Caco-2 (cell line): ENCODE data around the gene PPM1L. TPM values are rescaled to one million over a fixed set of nuclear protein-coding genes. Genes with fewer than 3 reads are reported as not detected.

Experiments used
- BruUV-seq: library from RNA; stranded (reverse); fragments of 400-500 nt; replicated peaks from 2 replicates; lab custom pipeline; 2021; lab: Mats Ljungman, UMichigan
- CTCF ChIA-PET: fragments of 300-600 bp; sonication (Branson Sonifier 250); formaldehyde crosslinking; loops from one replicate; lab custom pipeline; 2022; ENCODE audit warnings: antibody characterized with exemption; lab: Charles Lee
- POLR2A ChIA-PET: fragments of 300-600 bp; sonication (Branson Sonifier 250); formaldehyde crosslinking; loops from one replicate; lab custom pipeline; 2022; ENCODE audit warnings: antibody characterized with exemption; lab: Charles Lee
- DNase-seq, 2 experiments: peaks; one replicate each; pipeline versions ENCODE4 v3.0.0 to v3.0.0-alpha.2; 2020 to 2022
- H3K27me3 ChIP-seq: replicated peaks from 2 replicates; pipeline ENCODE4 v1.6.0; 2011; ENCODE audit warnings: low read length; ENCODE audit not compliant: control insufficient read depth, insufficient read depth
- H3K36me3 ChIP-seq: 2 replicates; pipeline ENCODE4 v1.5.1; 2011; ENCODE audit warnings: low read length; ENCODE audit not compliant: control insufficient read depth, insufficient read depth
- H3K4me1 ChIP-seq: fragments of 250-450 bp; sonication (Bioruptor Pico); 2 replicates; pipeline ENCODE4 v1.5.1; 2020; ENCODE audit warnings: mild to moderate bottlenecking
- H3K4me3 ChIP-seq: 2 replicates; pipeline ENCODE4 v1.5.1; 2011; ENCODE audit warnings: low read depth, mild to moderate bottlenecking, control low read depth, low read length
- H3K9me3 ChIP-seq: fragments of 250-450 bp; sonication (Bioruptor Pico); 2 replicates; pipeline ENCODE4 v1.5.1; 2020; ENCODE audit warnings: mild to moderate bottlenecking, moderate library complexity
- H3K27ac Mint-ChIP-seq: one replicate; pipeline ENCODE4 v1.8.0; 2022; ENCODE audit warnings: mixed read lengths; ENCODE audit not compliant: unreplicated experiment
- H3K27me3 Mint-ChIP-seq: one replicate; pipeline ENCODE4 v1.8.0; 2022; ENCODE audit warnings: mixed read lengths; ENCODE audit not compliant: insufficient read depth, unreplicated experiment
- H3K36me3 Mint-ChIP-seq: one replicate; pipeline ENCODE4 v1.8.0; 2022; ENCODE audit warnings: mild to moderate bottlenecking, mixed read lengths; ENCODE audit not compliant: insufficient read depth, unreplicated experiment
- H3K4me1 Mint-ChIP-seq: one replicate; pipeline ENCODE4 v1.8.0; 2022; ENCODE audit warnings: low read depth, mixed read lengths; ENCODE audit not compliant: unreplicated experiment
- H3K4me3 Mint-ChIP-seq: one replicate; pipeline ENCODE4 v1.8.0; 2022; ENCODE audit warnings: mild to moderate bottlenecking, moderate library complexity, mixed read lengths; ENCODE audit not compliant: unreplicated experiment
- H3K9me3 Mint-ChIP-seq: one replicate; pipeline ENCODE4 v1.8.0; 2022; ENCODE audit warnings: mixed read lengths; ENCODE audit not compliant: unreplicated experiment
- intact Hi-C: fragments of 100-400 bp; cut with micrococcal nuclease; formaldehyde crosslinking; loops from one replicate; pipeline ENCODE4 v1.10.0; 2022; ENCODE audit not compliant: unreplicated experiment
- total RNA-seq: library from RNA; stranded (reverse); gene quantifications from 2 replicates; pipeline ENCODE4 v1.2.3, GENCODE V29; 2022
- TF ChIP-seq, protein P1 (sequence below), 2 experiments: fragments of 200-600 bp in 1 of 2; IDR thresholded peaks; 1 replicate in 1 of 2; 2 replicates in 1 of 2; pipeline versions ENCODE4 v1.5.1 to v1.8.0; 2011 to 2022; ENCODE audit warnings: antibody characterized with exemption in 1 of 2, control low read depth in 1 of 2, inconsistent platforms in 1 of 2, low read depth in 1 of 2, low read length in 1 of 2, mild to moderate bottlenecking in 1 of 2, moderate library complexity in 1 of 2; ENCODE audit not compliant: insufficient read depth in 1 of 2, severe bottlenecking in 1 of 2, unreplicated experiment in 1 of 2

Gene PPM1L
- total RNA-seq, 1 experiment from 2014 or later: 2.0 TPM

DNA sequence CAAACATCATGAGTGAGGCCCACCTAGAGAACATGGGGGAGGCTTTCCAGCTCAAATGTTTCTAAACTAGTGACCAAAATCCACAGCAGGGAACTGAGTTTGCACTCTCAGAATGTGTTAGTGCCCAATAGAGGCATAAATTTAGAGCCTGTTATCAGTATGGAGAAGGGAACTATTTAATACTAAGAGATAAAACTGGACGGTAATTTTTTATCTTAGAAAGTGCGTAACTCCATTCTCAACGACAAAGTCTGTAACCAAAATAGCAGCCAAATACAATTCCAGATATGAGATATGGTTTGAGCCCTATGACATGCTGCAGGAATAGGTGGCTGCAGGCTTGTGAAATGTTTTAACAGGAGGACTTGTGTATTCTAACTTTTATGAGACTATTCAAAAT lies 345.6 kb downstream of the PPM1L start:
- TF ChIP-seq, protein P1, sequence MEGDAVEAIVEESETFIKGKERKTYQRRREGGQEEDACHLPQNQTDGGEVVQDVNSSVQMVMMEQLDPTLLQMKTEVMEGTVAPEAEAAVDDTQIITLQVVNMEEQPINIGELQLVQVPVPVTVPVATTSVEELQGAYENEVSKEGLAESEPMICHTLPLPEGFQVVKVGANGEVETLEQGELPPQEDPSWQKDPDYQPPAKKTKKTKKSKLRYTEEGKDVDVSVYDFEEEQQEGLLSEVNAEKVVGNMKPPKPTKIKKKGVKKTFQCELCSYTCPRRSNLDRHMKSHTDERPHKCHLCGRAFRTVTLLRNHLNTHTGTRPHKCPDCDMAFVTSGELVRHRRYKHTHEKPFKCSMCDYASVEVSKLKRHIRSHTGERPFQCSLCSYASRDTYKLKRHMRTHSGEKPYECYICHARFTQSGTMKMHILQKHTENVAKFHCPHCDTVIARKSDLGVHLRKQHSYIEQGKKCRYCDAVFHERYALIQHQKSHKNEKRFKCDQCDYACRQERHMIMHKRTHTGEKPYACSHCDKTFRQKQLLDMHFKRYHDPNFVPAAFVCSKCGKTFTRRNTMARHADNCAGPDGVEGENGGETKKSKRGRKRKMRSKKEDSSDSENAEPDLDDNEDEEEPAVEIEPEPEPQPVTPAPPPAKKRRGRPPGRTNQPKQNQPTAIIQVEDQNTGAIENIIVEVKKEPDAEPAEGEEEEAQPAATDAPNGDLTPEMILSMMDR (IDR thresholded peaks at IDR 0.05; ENCODE audit: insufficient read depth in 1 of 2, low read depth in 1 of 2, low read length in 1 of 2, severe bottlenecking in 1 of 2, unreplicated experiment in 1 of 2): no peak
- no peaks in the 10 kb centered on the region for H3K27me3 Mint-ChIP-seq
- POLR2A ChIA-PET: no interaction called here
- CTCF ChIA-PET: no interaction called here
- no peaks in the 10 kb centered on the region for H3K27me3 ChIP-seq
- H3K4me1 Mint-ChIP-seq: peaks cover 7% of the 10 kb centered on the region
- no peaks in the 10 kb centered on the region for H3K36me3 ChIP-seq
- peaks cover 13% of the 10 kb centered on the region for H3K36me3 Mint-ChIP-seq
- H3K4me3 ChIP-seq: no peak overlapping the region
- no peaks in the 10 kb centered on the region for H3K9me3 ChIP-seq
- H3K9me3 Mint-ChIP-seq: no peaks in the 10 kb centered on the region
- intact Hi-C loops: loop anchor here (2.0 to 10.0 kb wide), 3 partner anchors 121 to 537 kb away; partner anchors contain the start of genes KPNA4 and NMD3
- no peak for DNase-seq
- H3K4me3 Mint-ChIP-seq: no peak overlapping the region
- peak overlapping the region; percentile 77 for H3K27ac Mint-ChIP-seq
- BruUV-seq: no TSS peak
- H3K4me1 ChIP-seq: peaks cover 14% of the 10 kb centered on the region

DNA sequence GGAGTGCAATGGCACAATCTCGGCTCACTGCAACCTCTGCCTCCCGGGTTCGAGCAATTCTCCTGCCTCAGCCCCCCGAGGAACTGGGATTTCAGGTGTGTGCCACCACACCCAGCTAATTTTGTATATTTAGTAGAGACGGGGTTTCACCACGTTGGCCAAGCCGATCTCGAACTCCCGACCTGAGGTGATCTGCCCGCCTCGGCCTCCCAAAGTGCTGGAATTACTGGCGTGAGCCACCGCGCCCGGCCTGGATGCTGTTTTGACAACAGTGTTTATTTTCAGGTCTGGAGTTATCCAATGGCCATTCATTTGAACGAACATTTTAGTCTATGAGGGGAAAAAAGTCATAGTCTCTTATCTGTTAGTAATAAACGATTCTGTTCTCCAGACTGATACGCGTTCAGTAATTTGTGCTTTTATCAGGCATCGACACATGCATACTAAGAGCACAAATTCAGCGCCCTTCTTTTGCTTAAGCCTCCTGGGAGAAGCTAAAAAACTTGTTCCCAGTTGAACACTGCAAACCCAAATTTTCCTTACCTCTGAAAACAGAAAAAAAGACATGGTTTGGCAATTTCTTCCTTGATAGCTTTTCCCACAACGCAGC lies 347.9 kb downstream of the PPM1L start:
- TSS peak; percentile 39 for BruUV-seq
- intact Hi-C loops: loop anchor here (5.0 to 10.0 kb wide), 2 partner anchors 118 to 539 kb away; partner anchors contain the start of genes KPNA4 and NMD3

More for the DNA sequence above, 347.9 kb downstream of the PPM1L start:
- ChIA-PET CTCF (no interaction called here), POLR2A (no interaction called here)
- peaks cover 7% of the 10 kb centered on the region for H3K4me1 Mint-ChIP-seq
- Histone ChIP-seq H3K4me1 (peaks cover 19% of the 10 kb centered on the region), H3K4me3 (peak overlapping the region; percentile 68), H3K9me3 (no peaks in the 10 kb centered on the region), H3K27me3 (no peaks in the 10 kb centered on the region), H3K36me3 (no peaks in the 10 kb centered on the region)
- H3K4me3 Mint-ChIP-seq: peak overlapping the region; percentile 75
- TF ChIP-seq, protein P1 (IDR thresholded peaks at IDR 0.05; ENCODE audit: insufficient read depth in 1 of 2, low read depth in 1 of 2, low read length in 1 of 2, severe bottlenecking in 1 of 2, unreplicated experiment in 1 of 2): no peak
- H3K9me3 Mint-ChIP-seq: no peaks in the 10 kb centered on the region
- DNase-seq: no peak
- no peaks in the 10 kb centered on the region for H3K27me3 Mint-ChIP-seq
- H3K27ac Mint-ChIP-seq: peak overlapping the region; percentile 6
- H3K36me3 Mint-ChIP-seq: peaks cover 13% of the 10 kb centered on the region
